ENCODE measurements around the gene APEH.

APEH gene

DNA sequence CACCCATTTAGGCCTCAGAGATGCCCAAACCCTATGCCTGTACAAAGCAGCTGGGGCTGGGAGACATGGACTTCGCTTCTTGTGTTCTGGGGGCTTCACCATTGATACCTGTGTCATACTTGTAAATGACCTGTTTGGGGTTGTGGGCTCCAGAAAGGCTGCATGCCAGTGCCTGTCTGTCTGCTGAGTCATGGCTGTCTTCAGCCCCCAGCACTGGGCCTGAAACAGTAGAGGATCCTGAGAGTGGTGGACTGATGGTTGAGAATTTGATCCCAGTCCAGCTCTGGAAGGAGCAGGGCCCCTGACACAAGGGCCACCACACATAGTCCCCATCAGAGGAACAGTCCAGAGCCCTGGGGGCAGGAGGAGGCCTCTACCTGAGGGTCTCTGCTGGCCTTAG is 24.6 kb upstream of the APEH start:
- Histone ChIP-seq H3K9ac (ENCODE audit: low read length) (no peak overlapping the region), H3K4me1 (ENCODE audit: low read length) (no peaks in the 10 kb centered on the region), H3K4me2 (ENCODE audit: low read length) (no peak overlapping the region), H4K20me1 (ENCODE audit: insufficient read depth, low read length) (no peaks in the 10 kb centered on the region), H3K9me3 (ENCODE audit: insufficient read depth, low read length) (no peaks in the 10 kb centered on the region), H3K36me3 (replicated peaks; ENCODE audit: low read depth, low read length) (no peaks in the 10 kb centered on the region), H3K4me3 (ENCODE audit: low read length) (no peak overlapping the region), H3K27ac (ENCODE audit: low read length) (no peak overlapping the region), H2AFZ (ENCODE audit: low read depth, low read length) (no peak overlapping the region), H3K79me2 (ENCODE audit: low read length) (no peaks in the 10 kb centered on the region), H3K27me3 (ENCODE audit: low read depth, low read length) (no peaks in the 10 kb centered on the region)
- TF ChIP-seq, protein P1, sequence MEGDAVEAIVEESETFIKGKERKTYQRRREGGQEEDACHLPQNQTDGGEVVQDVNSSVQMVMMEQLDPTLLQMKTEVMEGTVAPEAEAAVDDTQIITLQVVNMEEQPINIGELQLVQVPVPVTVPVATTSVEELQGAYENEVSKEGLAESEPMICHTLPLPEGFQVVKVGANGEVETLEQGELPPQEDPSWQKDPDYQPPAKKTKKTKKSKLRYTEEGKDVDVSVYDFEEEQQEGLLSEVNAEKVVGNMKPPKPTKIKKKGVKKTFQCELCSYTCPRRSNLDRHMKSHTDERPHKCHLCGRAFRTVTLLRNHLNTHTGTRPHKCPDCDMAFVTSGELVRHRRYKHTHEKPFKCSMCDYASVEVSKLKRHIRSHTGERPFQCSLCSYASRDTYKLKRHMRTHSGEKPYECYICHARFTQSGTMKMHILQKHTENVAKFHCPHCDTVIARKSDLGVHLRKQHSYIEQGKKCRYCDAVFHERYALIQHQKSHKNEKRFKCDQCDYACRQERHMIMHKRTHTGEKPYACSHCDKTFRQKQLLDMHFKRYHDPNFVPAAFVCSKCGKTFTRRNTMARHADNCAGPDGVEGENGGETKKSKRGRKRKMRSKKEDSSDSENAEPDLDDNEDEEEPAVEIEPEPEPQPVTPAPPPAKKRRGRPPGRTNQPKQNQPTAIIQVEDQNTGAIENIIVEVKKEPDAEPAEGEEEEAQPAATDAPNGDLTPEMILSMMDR (IDR thresholded peaks at IDR 0.05; ENCODE audit: low read depth, low read length): no peak
- TF ChIP-seq EZH2phosphoT487 (IDR thresholded peaks at IDR 0.05; ENCODE audit: low read depth): no peak

GRCh38 chr3:49650177-49650576 is 24.0 kb upstream of the APEH start:
- Histone ChIP-seq H4K20me1 (ENCODE audit: insufficient read depth, low read length) (no peaks in the 10 kb centered on the region), H2AFZ (ENCODE audit: low read depth, low read length) (no peak overlapping the region), H3K79me2 (ENCODE audit: low read length) (no peaks in the 10 kb centered on the region), H3K9me3 (ENCODE audit: insufficient read depth, low read length) (no peaks in the 10 kb centered on the region), H3K9ac (ENCODE audit: low read length) (no peak overlapping the region), H3K27ac (ENCODE audit: low read length) (no peak overlapping the region), H3K4me1 (ENCODE audit: low read length) (no peaks in the 10 kb centered on the region), H3K36me3 (replicated peaks; ENCODE audit: low read depth, low read length) (no peaks in the 10 kb centered on the region), H3K4me2 (ENCODE audit: low read length) (no peak overlapping the region), H3K4me3 (ENCODE audit: low read length) (no peak overlapping the region), H3K27me3 (ENCODE audit: low read depth, low read length) (no peaks in the 10 kb centered on the region)
- TF ChIP-seq EZH2phosphoT487 (IDR thresholded peaks at IDR 0.05; ENCODE audit: low read depth): no peak
- TF ChIP-seq, protein P1 (IDR thresholded peaks at IDR 0.05; ENCODE audit: low read depth, low read length): no peak

DNA sequence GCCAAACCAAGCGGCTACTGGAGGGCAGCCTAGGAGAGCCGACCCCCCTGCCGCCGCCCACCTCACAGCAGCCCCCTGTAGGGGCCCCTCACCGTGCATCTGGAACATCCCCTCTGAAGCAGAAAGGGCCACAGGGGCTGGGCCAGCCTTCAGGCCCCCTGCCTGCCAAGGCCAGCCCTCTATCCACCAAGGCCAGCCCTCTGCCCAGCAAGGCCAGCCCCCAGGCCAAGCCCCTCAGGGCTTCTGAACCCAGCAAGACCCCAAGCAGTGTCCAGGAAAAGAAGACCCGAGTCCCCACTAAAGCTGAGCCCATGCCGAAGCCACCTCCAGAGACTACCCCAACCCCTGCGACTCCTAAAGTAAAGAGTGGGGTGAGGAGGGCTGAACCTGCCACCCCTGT is 23.5 kb upstream of the APEH start:
- Histone ChIP-seq H3K27ac (ENCODE audit: low read length) (no peak overlapping the region), H3K4me3 (ENCODE audit: low read length) (no peak overlapping the region), H4K20me1 (ENCODE audit: insufficient read depth, low read length) (no peaks in the 10 kb centered on the region), H3K36me3 (replicated peaks; ENCODE audit: low read depth, low read length) (no peaks in the 10 kb centered on the region), H3K4me2 (ENCODE audit: low read length) (no peak overlapping the region), H2AFZ (ENCODE audit: low read depth, low read length) (no peak overlapping the region), H3K9ac (ENCODE audit: low read length) (no peak overlapping the region), H3K27me3 (ENCODE audit: low read depth, low read length) (no peaks in the 10 kb centered on the region), H3K4me1 (ENCODE audit: low read length) (no peaks in the 10 kb centered on the region), H3K79me2 (ENCODE audit: low read length) (no peaks in the 10 kb centered on the region), H3K9me3 (ENCODE audit: insufficient read depth, low read length) (no peaks in the 10 kb centered on the region)
- TF ChIP-seq, protein P1 (IDR thresholded peaks at IDR 0.05; ENCODE audit: low read depth, low read length): no peak
- TF ChIP-seq EZH2phosphoT487 (IDR thresholded peaks at IDR 0.05; ENCODE audit: low read depth): no peak

GRCh38 chr3:49652218-49652902 is 21.8 kb upstream of the APEH start:
- Histone ChIP-seq H3K4me2 (ENCODE audit: low read length) (no peak overlapping the region), H3K9ac (ENCODE audit: low read length) (no peak overlapping the region), H3K4me3 (ENCODE audit: low read length) (no peak overlapping the region), H2AFZ (ENCODE audit: low read depth, low read length) (no peak overlapping the region), H3K4me1 (ENCODE audit: low read length) (no peaks in the 10 kb centered on the region), H3K27me3 (ENCODE audit: low read depth, low read length) (no peaks in the 10 kb centered on the region), H3K9me3 (ENCODE audit: insufficient read depth, low read length) (no peaks in the 10 kb centered on the region), H3K27ac (ENCODE audit: low read length) (no peak overlapping the region), H3K79me2 (ENCODE audit: low read length) (no peaks in the 10 kb centered on the region), H4K20me1 (ENCODE audit: insufficient read depth, low read length) (no peaks in the 10 kb centered on the region), H3K36me3 (replicated peaks; ENCODE audit: low read depth, low read length) (no peaks in the 10 kb centered on the region)
- TF ChIP-seq, protein P1 (IDR thresholded peaks at IDR 0.05; ENCODE audit: low read depth, low read length): no peak
- no peak for TF ChIP-seq EZH2phosphoT487 (IDR thresholded peaks at IDR 0.05; ENCODE audit: low read depth)
